Effector CD4-positive, alpha-beta T cell (primary cell): ENCODE measurements around the gene CACNA1B.
"Not testable (repeated sequence)": the region's sequence is repeated elsewhere in the genome, so short reads cannot be mapped to it uniquely, and the experiment has no call there.

ENCODE experiments used
- DNase-seq: peaks from one replicate; pipeline ENCODE4 v3.0.0-alpha.2; 2020

CACNA1B gene

GRCh38 chr9:137866226-137867141, 11.1 kb upstream of the CACNA1B start:
- DNase-seq = no peak

GRCh38 chr9:137870432-137870831, 7.2 kb upstream of the CACNA1B start:
- DNase-seq = no peak

- no peak for DNase-seq
Measured at GRCh38 chr9:137872296-137872695, 5.3 kb upstream of the CACNA1B start.

- no peak for DNase-seq
Measured at GRCh38 chr9:137873408-137873807, 4.2 kb upstream of the CACNA1B start.

- no peak for DNase-seq
Measured at GRCh38 chr9:137873858-137874362, 3.7 kb upstream of the CACNA1B start.

GRCh38 chr9:137875354-137875753, 2.2 kb upstream of the CACNA1B start:
- DNase-seq = no peak

- DNase-seq = no peak
Measured at GRCh38 chr9:137875846-137876245, 1.7 kb upstream of the CACNA1B start.

- no peak for DNase-seq
Measured at GRCh38 chr9:137876269-137876668, 1.3 kb upstream of the CACNA1B start.

- DNase-seq = no peak
Measured at GRCh38 chr9:137876781-137877386, 698 bp upstream of the CACNA1B start.

GRCh38 chr9:137878146-137878941, 762 bp downstream of the CACNA1B start:
- no peak for DNase-seq

- no peak for DNase-seq
Measured at GRCh38 chr9:137879052-137879451, 1.5 kb downstream of the CACNA1B start.

GRCh38 chr9:137879566-137880150, 2.1 kb downstream of the CACNA1B start:
- no peak for DNase-seq

GRCh38 chr9:137880160-137880975, 2.8 kb downstream of the CACNA1B start:
- DNase-seq = no peak

GRCh38 chr9:137880976-137881530, 3.5 kb downstream of the CACNA1B start:
- no peak for DNase-seq

GRCh38 chr9:137881591-137882505, 4.3 kb downstream of the CACNA1B start:
- DNase-seq = no peak

- DNase-seq = no peak
Measured at GRCh38 chr9:137882506-137882821, 4.9 kb downstream of the CACNA1B start.

- DNase-seq = not testable (repeated sequence)
Measured at GRCh38 chr9:137883977-137884376, 6.4 kb downstream of the CACNA1B start.

GRCh38 chr9:137884547-137884946, 7.0 kb downstream of the CACNA1B start:
- not testable (repeated sequence) for DNase-seq

GRCh38 chr9:137885121-137885520, 7.5 kb downstream of the CACNA1B start:
- DNase-seq = not testable (repeated sequence)

- DNase-seq = not testable (repeated sequence)
Measured at GRCh38 chr9:137888621-137889020, 11.0 kb downstream of the CACNA1B start.
